ENCODE data around the gene ECT2L.

Gene ECT2L

DNA sequence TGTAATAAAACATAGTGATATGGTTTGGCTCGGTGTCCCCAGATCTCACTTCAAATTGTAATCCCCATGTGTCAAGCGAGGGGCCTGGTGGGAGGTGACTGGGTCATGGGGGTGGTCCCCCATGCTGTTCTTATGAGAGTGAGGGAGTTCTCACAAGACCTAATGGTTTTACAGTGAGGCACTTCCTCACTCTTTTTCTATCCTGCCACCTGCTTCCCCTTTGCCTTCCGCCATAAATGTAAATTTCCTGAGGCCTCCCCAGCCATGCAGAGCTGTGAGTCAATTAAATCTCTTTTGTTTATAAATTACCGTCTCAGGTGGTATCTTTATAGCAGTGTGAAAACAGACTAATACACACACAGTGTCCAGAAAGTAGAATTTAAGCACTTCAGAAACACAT is 113.6 kb downstream of the ECT2L start:
- Histone ChIP-seq H3K36me3 (peaks cover 46% of the 10 kb centered on the region), H3K27ac (no peak overlapping the region), H3K4me3 (ENCODE audit: low read depth, low read length) (no peak overlapping the region), H3K27me3 (ENCODE audit: insufficient read depth, low read depth, severe bottlenecking) (no peaks in the 10 kb centered on the region), H3K9me3 (ENCODE audit: severe bottlenecking) (no peaks in the 10 kb centered on the region)
- DNase-seq: no peak
- TF ChIP-seq, protein P1, sequence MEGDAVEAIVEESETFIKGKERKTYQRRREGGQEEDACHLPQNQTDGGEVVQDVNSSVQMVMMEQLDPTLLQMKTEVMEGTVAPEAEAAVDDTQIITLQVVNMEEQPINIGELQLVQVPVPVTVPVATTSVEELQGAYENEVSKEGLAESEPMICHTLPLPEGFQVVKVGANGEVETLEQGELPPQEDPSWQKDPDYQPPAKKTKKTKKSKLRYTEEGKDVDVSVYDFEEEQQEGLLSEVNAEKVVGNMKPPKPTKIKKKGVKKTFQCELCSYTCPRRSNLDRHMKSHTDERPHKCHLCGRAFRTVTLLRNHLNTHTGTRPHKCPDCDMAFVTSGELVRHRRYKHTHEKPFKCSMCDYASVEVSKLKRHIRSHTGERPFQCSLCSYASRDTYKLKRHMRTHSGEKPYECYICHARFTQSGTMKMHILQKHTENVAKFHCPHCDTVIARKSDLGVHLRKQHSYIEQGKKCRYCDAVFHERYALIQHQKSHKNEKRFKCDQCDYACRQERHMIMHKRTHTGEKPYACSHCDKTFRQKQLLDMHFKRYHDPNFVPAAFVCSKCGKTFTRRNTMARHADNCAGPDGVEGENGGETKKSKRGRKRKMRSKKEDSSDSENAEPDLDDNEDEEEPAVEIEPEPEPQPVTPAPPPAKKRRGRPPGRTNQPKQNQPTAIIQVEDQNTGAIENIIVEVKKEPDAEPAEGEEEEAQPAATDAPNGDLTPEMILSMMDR (IDR thresholded peaks at IDR 0.05; ENCODE audit: low read depth, low read length): no peak

DNA sequence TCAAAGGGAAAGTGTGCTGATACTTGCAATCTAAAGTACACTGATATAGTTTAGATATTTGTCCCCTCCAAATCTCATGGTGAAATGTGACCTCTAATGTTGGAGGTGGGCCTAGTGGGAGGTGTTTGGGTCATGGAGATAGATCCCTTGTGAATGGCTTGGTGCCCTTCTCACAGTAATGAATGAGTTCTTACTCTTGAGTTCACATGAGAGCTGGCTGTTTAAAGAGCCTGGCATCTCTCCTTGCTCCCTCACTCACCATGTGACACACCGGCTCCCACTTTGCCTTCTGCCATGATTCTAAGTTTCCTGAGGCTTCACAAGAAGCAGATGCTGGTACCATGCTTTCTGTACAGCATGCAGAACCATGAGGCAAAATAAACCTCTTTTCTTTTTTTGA is 114.1 kb downstream of the ECT2L start:
- no peaks in the 10 kb centered on the region for H3K9me3 ChIP-seq (ENCODE audit: severe bottlenecking)
- H3K27ac ChIP-seq: no peak overlapping the region
- TF ChIP-seq, protein P1 (IDR thresholded peaks at IDR 0.05; ENCODE audit: low read depth, low read length): no peak
- peaks cover 49% of the 10 kb centered on the region for H3K36me3 ChIP-seq
- H3K27me3 ChIP-seq (ENCODE audit: insufficient read depth, low read depth, severe bottlenecking): no peaks in the 10 kb centered on the region
- DNase-seq: no peak
- H3K4me3 ChIP-seq (ENCODE audit: low read depth, low read length): no peak overlapping the region

DNA sequence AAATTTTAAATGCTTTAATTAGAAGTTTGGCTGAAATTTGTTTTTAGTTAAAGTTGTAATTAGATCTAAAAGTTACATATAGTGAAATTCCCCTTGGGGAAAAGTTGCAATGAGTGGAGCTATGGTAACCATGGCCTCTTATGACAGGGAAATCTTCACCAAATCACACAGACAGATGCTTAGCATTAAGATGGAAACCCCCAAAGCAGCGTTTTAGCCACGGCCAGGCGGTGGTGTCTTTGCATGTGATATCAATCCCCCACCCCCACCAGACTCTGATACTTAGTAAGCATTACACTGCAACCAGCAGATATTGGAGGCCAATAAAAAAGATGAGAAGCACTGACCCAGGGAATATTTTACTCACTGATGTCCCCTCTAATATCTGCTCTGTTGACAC is 116.4 kb downstream of the ECT2L start:
- DNase-seq: no peak
- Histone ChIP-seq H3K36me3 (peaks cover 42% of the 10 kb centered on the region), H3K27me3 (ENCODE audit: insufficient read depth, low read depth, severe bottlenecking) (no peaks in the 10 kb centered on the region), H3K9me3 (ENCODE audit: severe bottlenecking) (no peaks in the 10 kb centered on the region), H3K4me3 (ENCODE audit: low read depth, low read length) (no peak overlapping the region), H3K27ac (no peak overlapping the region)
- TF ChIP-seq, protein P1 (IDR thresholded peaks at IDR 0.05; ENCODE audit: low read depth, low read length): no peak

DNA sequence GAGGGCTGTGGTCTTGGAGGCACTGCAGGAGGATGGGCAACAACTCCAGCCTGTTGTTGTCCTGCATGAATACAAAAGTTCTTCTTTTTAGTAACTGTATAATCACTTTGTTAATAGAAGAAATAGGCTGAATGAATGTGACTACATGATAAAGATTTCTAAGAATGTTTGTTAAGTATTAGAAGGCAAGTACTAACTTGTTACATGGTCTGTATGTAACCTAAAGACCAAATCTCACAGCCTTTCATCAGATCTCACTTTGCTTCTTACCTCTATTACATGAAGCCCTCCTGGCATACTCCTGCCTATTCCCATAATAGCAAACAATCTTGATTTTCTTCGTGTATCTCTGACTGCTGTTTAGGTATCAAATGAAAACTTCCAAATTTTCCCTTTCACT is 118.8 kb downstream of the ECT2L start:
- Histone ChIP-seq H3K27me3 (ENCODE audit: insufficient read depth, low read depth, severe bottlenecking) (no peaks in the 10 kb centered on the region), H3K9me3 (ENCODE audit: severe bottlenecking) (no peaks in the 10 kb centered on the region), H3K4me3 (ENCODE audit: low read depth, low read length) (no peak overlapping the region), H3K27ac (no peak overlapping the region), H3K36me3 (peaks cover 31% of the 10 kb centered on the region)
- TF ChIP-seq, protein P1 (IDR thresholded peaks at IDR 0.05; ENCODE audit: low read depth, low read length): no peak
- no peak for DNase-seq

DNA sequence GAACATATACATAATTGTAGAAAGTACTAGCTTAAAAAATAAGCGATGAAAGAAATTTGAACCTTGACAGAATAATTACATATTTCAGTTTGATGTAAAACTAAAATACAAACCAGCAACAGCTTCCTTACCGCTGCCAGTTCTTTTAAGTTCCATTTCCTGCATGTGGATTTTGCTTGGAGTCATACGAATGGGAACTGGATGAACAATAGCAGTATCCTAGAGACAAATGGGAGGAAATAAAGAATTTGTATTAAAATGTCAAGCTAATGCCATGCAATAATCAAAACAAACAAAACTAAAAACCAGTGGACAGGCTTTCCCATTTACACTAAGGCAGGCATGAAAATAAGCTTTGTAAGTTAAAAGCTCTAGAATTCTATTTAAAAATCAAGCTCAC is 125.0 kb downstream of the ECT2L start:
- TF ChIP-seq, protein P1 (IDR thresholded peaks at IDR 0.05; ENCODE audit: low read depth, low read length): no peak
- no peak for DNase-seq

DNA sequence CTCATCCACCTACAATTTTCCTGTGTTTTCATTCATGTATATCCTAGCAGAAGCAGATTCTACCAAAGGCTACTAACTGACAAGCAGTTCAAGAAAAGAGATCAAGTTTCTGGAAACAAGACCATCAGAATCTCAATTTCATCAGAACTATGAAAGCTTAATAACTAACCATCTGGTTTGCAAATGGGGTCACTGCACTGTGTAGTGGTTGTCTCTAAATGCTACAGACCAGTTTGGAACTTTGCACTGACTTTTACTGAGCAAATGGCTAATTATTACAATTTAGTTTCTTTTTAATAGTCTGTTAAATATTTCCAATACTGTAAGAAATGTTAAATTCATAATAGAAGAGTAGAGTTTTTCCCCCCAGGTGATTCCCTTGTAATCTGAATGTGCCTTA is 127.7 kb downstream of the ECT2L start:
- TF ChIP-seq, protein P1 (IDR thresholded peaks at IDR 0.05; ENCODE audit: low read depth, low read length): no peak
- H3K36me3 ChIP-seq: peaks cover 16% of the 10 kb centered on the region; the same call in 1 of the 2 replicates
- no peak for DNase-seq
- H3K9me3 ChIP-seq (ENCODE audit: severe bottlenecking): no peaks in the 10 kb centered on the region
- H3K4me3 ChIP-seq (ENCODE audit: low read depth, low read length): no peak overlapping the region
- no peak overlapping the region for H3K27ac ChIP-seq
- H3K27me3 ChIP-seq (ENCODE audit: insufficient read depth, low read depth, severe bottlenecking): no peaks in the 10 kb centered on the region

More for the DNA sequence above, 125.0 kb downstream of the ECT2L start:
- Histone ChIP-seq H3K36me3 (peaks cover 9% of the 10 kb centered on the region), H3K27ac (no peak overlapping the region), H3K9me3 (ENCODE audit: severe bottlenecking) (no peaks in the 10 kb centered on the region), H3K27me3 (ENCODE audit: insufficient read depth, low read depth, severe bottlenecking) (no peaks in the 10 kb centered on the region), H3K4me3 (ENCODE audit: low read depth, low read length) (no peak overlapping the region)

Data from WERI-Rb-1 (cell line).